ENCODE data around the gene OR2V2.

OR2V2 gene

DNA sequence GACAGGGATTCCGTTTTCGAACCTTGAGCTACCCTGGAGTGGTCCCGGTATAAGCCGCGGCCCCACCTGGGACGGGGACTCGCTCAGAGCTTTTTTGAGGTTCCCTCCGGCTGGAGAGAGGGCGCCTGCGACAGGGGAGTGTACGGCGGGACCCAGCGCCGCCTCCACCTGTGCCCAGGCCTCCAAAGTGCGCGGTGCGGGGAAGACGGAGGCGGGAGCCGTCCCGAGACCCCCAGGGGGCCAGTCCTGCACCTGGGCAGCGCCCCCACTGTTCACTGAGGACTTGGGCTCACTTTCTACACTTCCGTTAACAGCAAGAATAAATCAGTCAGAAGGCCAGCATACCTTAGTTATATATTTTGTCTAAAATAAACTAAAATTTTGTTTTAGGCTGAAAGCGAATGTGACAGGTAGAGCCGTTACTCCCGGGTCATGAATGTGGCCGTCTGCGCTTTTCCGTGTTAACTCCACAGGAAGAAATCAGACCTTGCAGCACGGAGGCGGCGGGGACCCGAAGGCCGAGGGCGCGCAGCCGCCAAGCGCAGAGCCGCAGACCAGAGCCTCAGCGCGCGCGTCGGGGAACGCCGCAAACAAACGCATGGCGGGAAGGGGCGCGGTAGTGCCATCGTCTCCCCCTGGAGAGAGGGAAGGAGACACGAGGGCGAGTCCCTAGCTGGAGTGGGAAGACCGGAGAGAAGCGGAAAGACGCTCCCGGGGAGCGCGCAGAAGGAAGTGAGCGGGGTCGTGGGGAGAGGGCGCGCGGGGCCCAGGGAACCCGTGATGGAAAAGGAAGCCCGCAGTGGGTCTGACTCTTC, 43.5 kb downstream of the OR2V2 start:
- DNase-seq (ENCODE audit: low read depth): peak; percentile 46
- peak; percentile 12 for TF ChIP-seq CTCF (IDR thresholded peaks at IDR 0.05; ENCODE audit: low read length, missing control alignments)
- H3K4me3 ChIP-seq (replicated peaks; ENCODE audit: low read depth, low read length): peak overlapping the region; percentile 82

- TF ChIP-seq CTCF (IDR thresholded peaks at IDR 0.05; ENCODE audit: low read length, missing control alignments): no peak
- DNase-seq (ENCODE audit: low read depth): peak; percentile 96
- H3K4me3 ChIP-seq (replicated peaks; ENCODE audit: low read depth, low read length): peak overlapping the region; percentile 82
These were observed 44.3 kb downstream of the OR2V2 start for GRCh38 chr5:181191526-181192336.

- H3K4me3 ChIP-seq (replicated peaks; ENCODE audit: low read depth, low read length): peak overlapping the region; percentile 82
- no peak for DNase-seq (ENCODE audit: low read depth)
- TF ChIP-seq CTCF (IDR thresholded peaks at IDR 0.05; ENCODE audit: low read length, missing control alignments): no peak
These were observed 45.1 kb downstream of the OR2V2 start for GRCh38 chr5:181192337-181193046.

DNA sequence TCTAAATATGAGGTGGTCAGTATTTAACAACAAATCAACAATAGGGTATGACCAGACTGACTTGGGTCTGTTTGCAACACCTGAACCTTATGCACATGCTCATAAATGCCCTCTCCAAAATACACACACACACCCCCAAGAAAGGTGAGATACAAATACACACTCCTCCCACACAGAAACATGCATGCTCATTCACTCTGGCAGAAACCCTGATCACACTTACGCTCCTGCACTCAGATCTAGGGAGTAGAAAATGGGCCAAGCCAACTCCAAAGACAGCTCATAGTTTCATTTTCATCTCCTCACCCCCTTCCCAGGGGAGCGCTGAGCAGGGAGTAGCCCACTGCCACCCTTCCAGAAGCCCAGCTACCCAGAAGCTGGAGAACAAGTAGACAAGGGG, 46.3 kb downstream of the OR2V2 start:
- no peak for DNase-seq (ENCODE audit: low read depth)
- no peak for TF ChIP-seq CTCF (IDR thresholded peaks at IDR 0.05; ENCODE audit: low read length, missing control alignments)
- H3K4me3 ChIP-seq (replicated peaks; ENCODE audit: low read depth, low read length): no peak overlapping the region

DNA sequence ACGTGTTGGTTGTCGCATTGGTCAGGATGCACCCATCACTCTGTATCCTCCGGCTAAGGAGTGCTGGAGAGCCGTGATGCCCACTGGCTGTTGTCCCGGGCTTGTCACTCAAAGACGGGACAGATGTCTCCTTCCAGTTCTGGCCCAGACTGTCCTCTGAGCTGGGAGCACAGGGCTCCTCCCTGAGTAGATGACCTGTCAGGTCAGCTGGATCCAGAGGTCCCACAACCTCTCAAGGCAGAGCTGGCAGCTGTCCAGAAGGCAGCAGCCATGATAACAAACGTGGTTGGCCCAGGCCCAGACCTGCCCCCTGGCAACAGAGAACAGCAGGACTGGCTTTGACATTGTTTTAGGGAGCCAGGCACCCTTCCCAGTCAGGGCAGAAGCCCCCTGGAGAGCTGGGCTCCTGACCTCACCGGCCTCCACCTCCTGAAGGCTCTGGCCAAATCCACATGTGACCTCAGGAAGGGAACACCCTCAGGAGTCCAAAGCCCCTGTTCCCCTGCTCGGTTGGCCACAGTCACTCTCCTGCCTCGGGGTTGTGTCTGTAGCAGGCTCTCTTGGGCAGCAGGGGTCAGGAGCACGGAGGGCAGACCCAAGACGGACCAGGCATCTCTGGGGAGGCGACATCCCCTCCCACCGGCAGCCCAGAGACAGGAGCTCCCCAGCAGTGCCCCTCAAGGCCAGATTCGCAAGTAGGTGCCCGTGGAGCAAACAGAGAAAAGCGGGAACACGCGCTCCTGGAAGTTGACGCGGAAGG, 47.3 kb downstream of the OR2V2 start:
- no peak for DNase-seq (ENCODE audit: low read depth)
- TF ChIP-seq CTCF (IDR thresholded peaks at IDR 0.05; ENCODE audit: low read length, missing control alignments): no peak
- H3K4me3 ChIP-seq (replicated peaks; ENCODE audit: low read depth, low read length): no peak overlapping the region

- TF ChIP-seq CTCF (IDR thresholded peaks at IDR 0.05; ENCODE audit: low read length, missing control alignments): no peak
- no peak overlapping the region for H3K4me3 ChIP-seq (replicated peaks; ENCODE audit: low read depth, low read length)
- DNase-seq (ENCODE audit: low read depth): no peak
These were observed 47.9 kb downstream of the OR2V2 start for GRCh38 chr5:181195249-181195761.
